Muscle layer of colon (tissue), 2 donors: ENCODE data around the gene DDX23.
A peak's percentile ranks its signal among the peaks of the same experiment; 100 is the strongest.
"Not testable (repeated sequence)": the region's sequence is repeated elsewhere in the genome, so short reads cannot be mapped to it uniquely, and the experiment has no call there.

Source experiments
- H3K27ac ChIP-seq: one replicate; pipeline ENCODE4 v1.7.0; 2013; ENCODE audit warnings: low read depth, mild to moderate bottlenecking, low read length, moderate library complexity
- H3K27me3 ChIP-seq, 2 donors: one replicate each; pipeline ENCODE4 v1.7.0; 2013; ENCODE audit warnings: low read length in 2 of 2, mild to moderate bottlenecking in 2 of 2; ENCODE audit not compliant: insufficient read depth in 2 of 2, control insufficient read depth in 1 of 2
- H3K36me3 ChIP-seq: one replicate; pipeline ENCODE4 v1.7.0; 2013; ENCODE audit warnings: mild to moderate bottlenecking, low read length; ENCODE audit not compliant: insufficient read depth
- H3K4me1 ChIP-seq: one replicate; pipeline ENCODE4 v1.7.0; 2013; ENCODE audit warnings: mild to moderate bottlenecking, low read length; ENCODE audit not compliant: insufficient read depth
- H3K4me3 ChIP-seq, 2 donors: one replicate each; pipeline ENCODE4 v1.7.0; 2013; ENCODE audit warnings: low read length in 2 of 2, low read depth in 1 of 2, mild to moderate bottlenecking in 1 of 2, moderate library complexity in 1 of 2
- H3K9ac ChIP-seq: one replicate; pipeline ENCODE4 v1.7.0; 2013; ENCODE audit warnings: low read length
- H3K9me3 ChIP-seq: one replicate; pipeline ENCODE4 v1.7.0; 2013; ENCODE audit warnings: mild to moderate bottlenecking, low read length
- donor health status: abdominal sarcoma.
- donor health status: Adenocarcinoma of cecum.

The DDX23 gene

DNA sequence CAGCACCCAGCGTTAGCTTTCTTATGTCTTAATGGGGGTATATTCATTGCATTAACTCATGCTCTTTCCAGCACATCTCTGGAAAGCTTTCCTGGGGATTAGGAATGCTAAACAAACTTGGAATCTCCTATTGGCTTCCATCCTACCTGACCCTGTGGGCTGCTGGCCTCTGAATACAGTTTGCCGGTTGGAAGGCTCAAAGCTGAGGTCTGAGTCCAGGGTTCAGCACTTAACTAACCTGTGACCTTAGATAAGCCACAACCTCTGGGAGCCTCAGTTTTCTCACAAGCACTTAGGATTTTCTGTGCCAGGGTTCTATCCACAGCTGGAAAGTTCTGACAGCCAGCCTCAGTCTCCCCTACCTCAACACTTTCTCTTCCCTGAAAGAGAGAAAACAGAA is 26.6 kb upstream of the DDX23 start:
- Histone ChIP-seq H3K27ac (no peak overlapping the region), H3K27me3 (peaks cover 0 to 7% of the 10 kb centered on the region in 2 donors), H3K9ac (no peak overlapping the region), H3K36me3 (no peaks in the 10 kb centered on the region), H3K4me3 (no peak overlapping the region), H3K9me3 (no peaks in the 10 kb centered on the region), H3K4me1 (no peaks in the 10 kb centered on the region)

DNA sequence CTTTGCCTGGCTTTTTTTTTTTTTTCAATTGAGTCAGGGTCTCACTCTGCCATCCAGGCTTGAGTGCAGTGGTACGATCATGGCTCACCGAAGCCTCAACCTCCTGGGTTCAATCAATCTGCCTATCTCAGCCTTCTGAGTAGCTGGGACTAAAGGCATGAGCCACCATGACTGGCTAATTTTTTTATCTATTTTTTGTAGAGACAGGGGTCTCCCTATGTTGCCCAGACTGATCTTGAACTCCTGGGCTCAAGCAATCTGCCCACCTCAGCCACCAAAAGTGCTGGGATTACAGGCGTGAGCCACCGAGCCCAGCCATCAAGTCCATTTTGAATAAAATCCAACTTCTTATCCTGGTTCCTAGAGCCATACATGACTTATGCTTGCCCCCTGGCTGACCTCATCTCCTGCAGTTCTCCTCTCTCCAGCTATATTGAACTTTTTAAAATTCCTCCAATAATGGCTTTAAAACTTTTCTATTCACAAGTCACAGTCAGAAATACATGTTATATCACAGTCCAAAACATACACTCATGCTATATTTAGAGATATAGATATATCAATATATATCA is 24.1 kb upstream of the DDX23 start:
- H3K27ac ChIP-seq: no peak overlapping the region
- no peak overlapping the region for H3K9ac ChIP-seq
- no peaks in the 10 kb centered on the region for H3K36me3 ChIP-seq
- no peaks in the 10 kb centered on the region for H3K4me1 ChIP-seq
- H3K4me3 ChIP-seq: no peak overlapping the region
- no peaks in the 10 kb centered on the region for H3K27me3 ChIP-seq
- no peaks in the 10 kb centered on the region for H3K9me3 ChIP-seq

DNA sequence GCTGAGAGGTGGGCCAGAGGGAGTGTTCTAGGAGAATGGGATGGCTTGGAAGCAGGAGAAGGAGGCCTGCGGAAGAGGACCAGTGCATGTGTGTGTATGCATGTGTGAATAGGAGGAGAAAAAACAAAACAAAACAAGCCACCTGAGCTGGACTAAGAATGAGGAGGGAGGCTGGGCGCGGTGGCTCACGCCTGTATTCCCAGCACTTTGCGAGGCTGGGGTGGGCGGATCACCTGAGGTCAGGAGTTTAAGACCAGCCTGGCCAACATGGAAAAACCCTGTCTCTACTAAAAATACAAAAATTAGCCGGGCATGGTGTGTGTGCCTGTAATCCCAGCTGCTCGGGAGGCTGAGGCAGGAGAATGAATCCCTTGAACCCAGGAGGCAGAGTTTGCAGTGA is 21.6 kb upstream of the DDX23 start:
- H3K4me1 ChIP-seq, H3K4me3 ChIP-seq, H3K9ac ChIP-seq, H3K27ac ChIP-seq, H3K9me3 ChIP-seq, H3K36me3 ChIP-seq, H3K27me3 ChIP-seq: not testable (repeated sequence)

DNA sequence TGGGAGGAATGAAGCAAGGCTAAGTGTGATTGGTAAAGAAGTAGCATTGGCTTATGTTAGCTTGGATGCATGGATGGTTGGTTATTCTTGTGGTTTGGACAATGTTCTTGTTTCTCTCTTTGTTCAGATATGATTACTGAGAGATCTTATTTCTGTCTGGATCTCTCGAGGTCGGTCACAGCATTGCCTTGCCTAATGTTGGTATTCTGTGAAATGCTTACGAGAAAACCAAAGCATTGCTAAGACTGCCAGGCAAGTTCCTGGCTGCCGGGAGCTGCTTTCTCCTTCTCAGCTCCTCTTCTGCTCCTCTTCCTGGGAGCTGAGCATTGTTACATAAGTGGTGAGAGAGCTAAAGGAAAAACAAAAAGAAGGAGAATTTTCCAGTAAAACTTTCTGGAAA is 21.1 kb upstream of the DDX23 start:
- Histone ChIP-seq H3K4me1 (no peaks in the 10 kb centered on the region), H3K36me3 (no peaks in the 10 kb centered on the region), H3K4me3 (no peak overlapping the region), H3K27ac (no peak overlapping the region), H3K27me3 (no peaks in the 10 kb centered on the region), H3K9ac (no peak overlapping the region), H3K9me3 (no peaks in the 10 kb centered on the region)

DNA sequence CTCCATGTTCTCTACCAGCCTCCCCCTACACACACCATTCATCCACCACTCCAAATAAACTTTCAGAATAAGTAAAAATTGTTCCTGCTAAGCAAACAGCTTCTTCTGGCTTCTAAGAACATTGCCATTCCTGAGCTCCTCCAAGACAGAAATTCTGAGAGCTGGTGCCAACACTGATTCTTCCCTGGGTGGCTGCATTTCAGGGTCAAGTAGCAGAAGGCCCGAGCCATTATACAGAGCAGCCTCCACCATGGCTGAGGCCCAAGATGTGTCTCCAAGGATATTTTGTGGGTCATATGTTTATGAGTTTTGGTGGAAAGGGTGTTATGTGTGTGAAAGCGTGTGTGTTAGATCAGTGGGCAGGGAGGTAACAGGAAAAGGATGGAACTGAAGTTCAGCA is 17.2 kb upstream of the DDX23 start:
- Histone ChIP-seq H3K9me3 (no peaks in the 10 kb centered on the region), H3K9ac (no peak overlapping the region), H3K4me1 (peaks cover 10% of the 10 kb centered on the region), H3K4me3 (no peak overlapping the region), H3K36me3 (no peaks in the 10 kb centered on the region), H3K27ac (no peak overlapping the region), H3K27me3 (peaks cover 0 to 6% of the 10 kb centered on the region in 2 donors)

DNA sequence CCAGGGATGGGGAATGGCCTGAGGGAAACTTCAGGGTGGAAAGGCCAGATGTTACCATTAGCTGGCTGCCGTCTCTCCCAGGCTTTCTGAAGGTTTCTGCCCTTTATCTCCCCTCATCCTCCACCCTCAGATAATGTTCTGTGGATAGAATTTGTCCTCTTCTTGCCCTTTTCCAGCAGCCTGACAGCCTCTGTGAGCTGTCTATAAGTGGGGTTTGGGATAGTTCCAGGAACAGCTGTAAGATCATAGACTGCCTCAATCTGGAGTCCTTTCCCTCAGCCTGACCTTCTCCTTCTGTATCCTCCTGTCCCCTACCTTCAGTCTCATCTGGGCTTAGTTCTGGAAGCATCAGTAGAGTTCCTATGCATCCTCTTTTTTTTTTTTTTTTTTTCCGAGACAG is 16.5 kb upstream of the DDX23 start:
- no peak overlapping the region for H3K9ac ChIP-seq
- no peaks in the 10 kb centered on the region for H3K36me3 ChIP-seq
- H3K4me1 ChIP-seq: peaks cover 10% of the 10 kb centered on the region
- peaks cover 0 to 10% of the 10 kb centered on the region in 2 donors for H3K27me3 ChIP-seq
- no peak overlapping the region for H3K4me3 ChIP-seq
- H3K9me3 ChIP-seq: no peaks in the 10 kb centered on the region
- no peak overlapping the region for H3K27ac ChIP-seq

DNA sequence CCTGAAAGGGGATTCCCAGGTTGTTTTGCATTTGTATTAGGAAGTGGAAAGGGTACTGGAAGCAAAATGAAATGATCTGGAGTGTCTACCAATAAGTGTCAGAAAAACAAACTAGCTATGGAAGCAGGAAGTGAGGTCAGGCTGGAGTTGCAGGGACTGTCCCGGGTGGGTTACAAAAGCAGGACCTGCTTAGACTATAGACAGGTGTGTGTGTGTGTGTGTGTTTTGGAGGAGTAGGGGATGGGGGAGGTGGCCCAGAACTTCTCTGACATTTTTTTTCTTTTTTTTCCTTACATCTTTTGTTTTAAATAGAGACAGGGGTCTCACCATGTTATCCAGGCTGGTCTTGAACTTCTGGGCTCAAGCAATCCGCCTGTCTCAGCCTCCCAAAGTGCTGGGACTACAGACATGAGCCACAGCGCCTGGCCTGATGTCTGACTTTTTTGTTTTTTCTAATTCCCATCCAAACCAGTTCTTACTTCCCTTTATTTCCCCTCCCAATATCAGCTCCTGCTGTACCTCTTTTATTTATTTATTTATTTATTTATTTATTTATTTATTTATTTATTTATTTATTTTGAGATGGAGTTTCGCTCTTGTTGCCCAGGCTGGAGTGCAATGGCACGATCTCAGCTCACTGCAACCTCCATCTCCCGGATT is 14.2 kb upstream of the DDX23 start:
- H3K4me1 ChIP-seq: peaks cover 10% of the 10 kb centered on the region
- no peak overlapping the region for H3K27ac ChIP-seq
- H3K9ac ChIP-seq: no peak overlapping the region
- no peaks in the 10 kb centered on the region for H3K36me3 ChIP-seq
- H3K4me3 ChIP-seq: peak overlapping the region in 1 of 2 donors; percentile 80
- no peaks in the 10 kb centered on the region for H3K9me3 ChIP-seq
- H3K27me3 ChIP-seq: peaks cover 0 to 10% of the 10 kb centered on the region in 2 donors

DNA sequence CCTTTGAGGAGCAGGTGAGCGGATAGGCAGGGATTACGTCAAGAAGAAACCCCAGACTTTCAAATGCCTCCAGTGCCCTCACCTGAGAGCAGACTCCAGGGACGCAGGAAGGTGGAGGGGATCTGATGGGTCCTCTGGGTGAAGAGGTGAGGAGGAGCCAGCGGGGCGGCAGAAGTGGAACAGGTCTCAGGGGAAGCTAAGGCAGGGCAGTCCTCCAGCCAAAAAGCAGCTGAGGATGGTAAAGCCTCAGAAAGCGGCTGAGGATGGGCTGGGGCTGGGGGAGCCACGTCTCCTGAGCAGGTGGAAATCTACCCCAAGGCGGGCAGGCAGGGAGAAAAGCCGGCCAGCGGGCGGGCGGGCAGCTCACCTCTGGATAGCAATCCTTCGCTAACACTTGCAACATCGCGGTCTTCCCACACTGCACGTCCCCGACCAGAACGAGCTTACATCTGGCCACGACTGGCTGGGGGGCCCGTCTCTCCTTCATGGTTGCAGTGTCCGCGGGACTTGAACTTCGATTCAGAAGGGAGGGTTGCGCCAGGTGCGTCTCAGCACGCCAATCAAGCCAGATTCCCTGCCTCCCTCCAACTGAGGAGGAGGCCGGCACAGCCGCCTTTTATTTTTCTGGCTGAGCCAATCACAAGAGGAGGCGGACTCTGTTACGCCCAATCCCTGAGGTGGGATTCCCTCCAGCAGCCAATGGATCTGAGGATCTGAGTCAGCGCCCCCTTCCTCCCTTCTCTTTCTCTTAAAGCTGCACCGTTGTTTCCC is 13.5 kb upstream of the DDX23 start, which contains the start of gene RND1:
Gene RND1, minus strand, starts transcription at position 590 of the 771 bp plus-strand sequence. Its CDS starts 103 bp downstream, at position 487.
- Histone ChIP-seq H3K9me3 (no peaks in the 10 kb centered on the region), H3K36me3 (no peaks in the 10 kb centered on the region), H3K4me1 (peaks cover 10% of the 10 kb centered on the region), H3K4me3 (peak within 1 kb of the TSS; percentile 63 to 80), H3K27me3 (peaks cover 0 to 10% of the 10 kb centered on the region in 2 donors), H3K9ac (peak within 1 kb of the TSS; percentile 20), H3K27ac (no peak within 1 kb of the TSS)

DNA sequence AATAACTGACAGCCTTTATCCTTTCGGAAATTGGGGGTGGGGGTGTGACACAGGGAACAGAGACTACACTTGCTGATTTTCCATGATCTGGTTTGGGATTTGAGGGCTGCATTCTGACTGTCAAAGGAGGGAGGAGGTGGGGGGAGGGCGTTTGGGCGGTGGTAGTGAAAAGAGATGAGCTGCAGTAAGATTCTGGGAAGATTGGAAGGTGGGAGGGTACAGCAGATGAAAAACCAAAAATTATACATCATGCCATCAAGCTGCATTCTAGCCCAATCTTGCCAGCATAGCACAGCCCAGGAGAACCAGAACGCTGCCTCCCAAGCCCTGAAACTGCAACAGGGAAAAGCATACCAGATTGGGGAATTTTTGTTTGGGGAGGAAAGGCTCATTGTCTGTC is 11.3 kb upstream of the DDX23 start:
- H3K4me3 ChIP-seq: no peak overlapping the region
- no peaks in the 10 kb centered on the region for H3K9me3 ChIP-seq
- H3K9ac ChIP-seq: no peak overlapping the region
- H3K27me3 ChIP-seq: peaks cover 0 to 10% of the 10 kb centered on the region in 2 donors
- H3K4me1 ChIP-seq: peaks cover 10% of the 10 kb centered on the region
- H3K36me3 ChIP-seq: no peaks in the 10 kb centered on the region
- H3K27ac ChIP-seq: no peak overlapping the region

DNA sequence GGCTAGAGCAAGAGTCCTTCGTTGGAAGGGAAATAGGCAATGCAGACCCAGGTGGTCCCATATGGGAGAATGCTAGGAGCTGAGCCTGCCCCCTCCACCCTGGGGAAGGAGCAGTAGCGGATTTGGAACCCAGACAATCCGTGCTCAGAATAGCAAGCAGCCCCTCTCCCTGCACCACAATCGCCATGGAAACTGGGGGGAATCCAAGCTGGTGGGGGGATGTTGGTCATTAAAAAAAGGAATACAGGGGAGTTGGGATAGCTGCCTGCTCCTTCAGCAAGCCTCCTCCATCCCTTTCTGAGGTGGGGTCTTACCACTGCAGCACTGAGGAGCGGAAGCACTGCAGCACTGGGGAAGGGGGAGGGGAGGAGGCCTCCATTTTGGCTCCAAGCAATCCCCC is 10.8 kb upstream of the DDX23 start:
- Histone ChIP-seq H3K4me3 (no peak overlapping the region), H3K27ac (no peak overlapping the region), H3K27me3 (peaks cover 0 to 10% of the 10 kb centered on the region in 2 donors)

DNA sequence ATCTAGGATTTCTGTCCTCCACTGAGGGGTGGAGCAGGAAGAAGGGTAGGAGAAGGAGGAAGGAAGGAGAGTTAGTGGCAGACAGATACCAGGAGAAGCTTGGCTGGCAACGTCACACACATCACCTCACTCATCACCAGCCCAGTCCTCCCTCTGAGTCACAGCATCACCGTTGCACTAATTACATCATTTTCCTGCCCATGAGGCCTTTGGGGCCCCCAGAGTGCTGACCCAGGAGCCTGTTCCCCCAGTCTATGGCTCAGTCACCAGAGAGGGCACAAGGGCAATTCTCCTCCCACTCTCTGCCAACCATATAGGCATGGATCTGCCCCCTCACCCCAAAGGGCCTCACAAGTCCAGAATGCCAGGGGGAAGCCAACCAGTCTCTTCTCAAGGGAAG is 9.1 kb upstream of the DDX23 start:
- H3K27me3 ChIP-seq: peaks cover 0 to 10% of the 10 kb centered on the region in 2 donors
- H3K36me3 ChIP-seq: no peaks in the 10 kb centered on the region
- no peak overlapping the region for H3K9ac ChIP-seq
- H3K4me1 ChIP-seq: peaks cover 10% of the 10 kb centered on the region
- H3K9me3 ChIP-seq: no peaks in the 10 kb centered on the region
- no peak overlapping the region for H3K4me3 ChIP-seq
- no peak overlapping the region for H3K27ac ChIP-seq

More for the DNA sequence above, 10.8 kb upstream of the DDX23 start:
- Histone ChIP-seq H3K4me1 (peaks cover 10% of the 10 kb centered on the region), H3K9me3 (no peaks in the 10 kb centered on the region), H3K9ac (no peak overlapping the region), H3K36me3 (no peaks in the 10 kb centered on the region)
